Stimulated activated CD4-positive, alpha-beta T cell treated with anti-CD3 and anti-CD28 coated beads, Interleukin-4, amount 100 ng/mL, for 24 hours (primary cell): ENCODE measurements around the gene WWC2.
"Not testable (repeated sequence)": the region's sequence is repeated elsewhere in the genome, so short reads cannot be mapped to it uniquely, and the experiment has no call there.

Experiments used
- DNase-seq: peaks from one replicate; pipeline ENCODE4 v3.0.0-alpha.2; 2020

WWC2 gene

GRCh38 chr4:183304538-183304937 is 205.5 kb downstream of the WWC2 start:
- no peak for DNase-seq

- no peak for DNase-seq
These were observed 207.8 kb downstream of the WWC2 start for GRCh38 chr4:183306811-183307210.

- DNase-seq: no peak
These were observed 213.8 kb downstream of the WWC2 start for GRCh38 chr4:183312841-183313240.

GRCh38 chr4:183314336-183314735 is 215.3 kb downstream of the WWC2 start:
- no peak for DNase-seq

- DNase-seq: no peak
These were observed 215.7 kb downstream of the WWC2 start for GRCh38 chr4:183314806-183315205.

- DNase-seq: no peak
These were observed 219.6 kb downstream of the WWC2 start for GRCh38 chr4:183318656-183319055.

GRCh38 chr4:183320211-183321059 is 221.4 kb downstream of the WWC2 start, which contains the start of gene CLDN22:
TSS of gene CLDN22 (minus strand) at chr4:183320276. CDS start at chr4:183320218, 58 bp downstream.
- DNase-seq: no peak

- no peak for DNase-seq
These were observed 222.0 kb downstream of the WWC2 start for GRCh38 chr4:183321079-183321478.

GRCh38 chr4:183321516-183321915 is 222.5 kb downstream of the WWC2 start:
- no peak for DNase-seq

- no peak for DNase-seq
These were observed 223.3 kb downstream of the WWC2 start, which contains the start of gene CLDN24 for GRCh38 chr4:183322326-183322725. TSS of gene CLDN24 (minus strand) at chr4:183322426. CDS start at chr4:183322426, 0 bp downstream.

GRCh38 chr4:183323295-183323694 is 224.2 kb downstream of the WWC2 start:
- no peak for DNase-seq

GRCh38 chr4:183324056-183324455 is 225.0 kb downstream of the WWC2 start:
- DNase-seq: not testable (repeated sequence)

- no peak for DNase-seq
These were observed 225.6 kb downstream of the WWC2 start for GRCh38 chr4:183324619-183325018.

- DNase-seq: not testable (repeated sequence)
These were observed 227.3 kb downstream of the WWC2 start for GRCh38 chr4:183326387-183326786.

GRCh38 chr4:183326853-183327252 is 227.8 kb downstream of the WWC2 start:
- no peak for DNase-seq

- DNase-seq: no peak
These were observed 228.8 kb downstream of the WWC2 start for GRCh38 chr4:183327827-183328226.

GRCh38 chr4:183328832-183329231 is 229.8 kb downstream of the WWC2 start:
- no peak for DNase-seq

- no peak for DNase-seq
These were observed 230.2 kb downstream of the WWC2 start for GRCh38 chr4:183329244-183329643.

GRCh38 chr4:183329954-183330742 is 231.1 kb downstream of the WWC2 start:
- no peak for DNase-seq

GRCh38 chr4:183330841-183331240 is 231.8 kb downstream of the WWC2 start:
- DNase-seq: no peak

- no peak for DNase-seq
These were observed 233.4 kb downstream of the WWC2 start for GRCh38 chr4:183332447-183332846.

GRCh38 chr4:183333202-183333601 is 234.1 kb downstream of the WWC2 start:
- DNase-seq: no peak

- no peak for DNase-seq
These were observed 234.9 kb downstream of the WWC2 start for GRCh38 chr4:183333983-183334382.
